Right lobe of liver (tissue), 6 donors: ENCODE measurements around the gene PRKN. TPM values are rescaled to one million over a fixed set of nuclear protein-coding genes. Genes with fewer than 3 reads are reported as not detected.

Experiments
- ATAC-seq, 4 donors: fragments of 200-7000 bp; cut with Tn5 transposase; one replicate each; pipeline ENCODE4 v1.9.1; 2020; ENCODE audit warnings: mild to moderate bottlenecking in 4 of 4, moderate library complexity in 4 of 4
- DNase-seq, 3 donors: peaks; one replicate each; pipeline ENCODE4 v3.0.0-alpha.2; 2020
- H3K27ac ChIP-seq, 3 donors: fragments of 200-600 bp; one replicate each; pipeline ENCODE4 v1.8.0; 2022
- H3K27me3 ChIP-seq, 2 donors: fragments of 200-600 bp; one replicate each; pipeline ENCODE4 v1.8.0; 2022
- H3K36me3 ChIP-seq, 4 donors: fragments of 200-600 bp; sonication (generic) in 1 of 4; one replicate each; pipeline versions ENCODE4 v1.5.1 to v1.8.0; 2017 to 2022; ENCODE audit warnings: control low read depth in 1 of 4
- H3K4me1 ChIP-seq, 4 donors: fragments of 200-600 bp; sonication (generic) in 1 of 4; one replicate each; pipeline versions ENCODE4 v1.5.1 to v1.8.0; 2017 to 2022; ENCODE audit warnings: control low read depth in 1 of 4
- H3K4me3 ChIP-seq, 3 donors: fragments of 200-600 bp; one replicate each; pipeline ENCODE4 v1.8.0; 2022
- H3K9me3 ChIP-seq, 4 donors: fragments of 200-600 bp; sonication (generic) in 1 of 4; one replicate each; pipeline versions ENCODE4 v1.5.1 to v1.8.0; 2017 to 2022; ENCODE audit warnings: control low read depth in 1 of 4
- POLR2A ChIP-seq: fragments of 450-650 bp; IDR thresholded peaks from one replicate; pipeline ENCODE4 v1.6.1; 2017; ENCODE audit warnings: antibody characterized with exemption, mild to moderate bottlenecking
- WGBS: methylation state at CpG from one replicate; pipeline ENCODE4 v1.1.6; 2018; ENCODE audit warnings: low coverage, low lambda C conversion rate; ENCODE audit not compliant: insufficient coverage; ENCODE audit errors: missing lambda C conversion rate; 5-methylcytosine and 5-hydroxymethylcytosine counted together
- intact Hi-C, 2 donors: fragments of 100-400 bp; cut with DNase I; formaldehyde crosslinking; loops; one replicate each; pipeline versions ENCODE4 v1.11.2 to v1.14.1; 2022
- total RNA-seq, 6 experiments: library from RNA; depleted of rRNA in 2 of 6; stranded (reverse); fragments of >200 nt in 2 of 6; fragmentation: NEBNext Ultra II Directional in 3 of 6; extraction: Animal tissue kit (Norgen Biotek cat#: 25700) in 3 of 6; gene quantifications; one replicate each; pipeline versions ENCODE4 v1.1.0 to v1.2.4, GENCODE V29; 2016 to 2023
- TF ChIP-seq, protein P1 (sequence below), 4 donors: fragments of 200-600 bp in 3 of 4; fragments of 450-650 bp in 1 of 4; IDR thresholded peaks; one replicate each; pipeline versions ENCODE4 v1.5.1 to v1.8.0; 2016 to 2022; ENCODE audit warnings: antibody characterized with exemption in 4 of 4, mild to moderate bottlenecking in 2 of 4
- donor health status: DM: no; HTN: yes; CAD: no.
- donor health status: DM: no; HTN: no; CAD: no.
- donor health status: DM: no; HTN: no; CAD: no.
- donor health status: DM: no; HTN: yes; CAD: no.
- donor health status: DM: no; HTN: yes; CAD: no.

The PRKN gene
- total RNA-seq, 6 experiments from 2014 or later: 1.1 to 3.7 (median 2.2) TPM

DNA sequence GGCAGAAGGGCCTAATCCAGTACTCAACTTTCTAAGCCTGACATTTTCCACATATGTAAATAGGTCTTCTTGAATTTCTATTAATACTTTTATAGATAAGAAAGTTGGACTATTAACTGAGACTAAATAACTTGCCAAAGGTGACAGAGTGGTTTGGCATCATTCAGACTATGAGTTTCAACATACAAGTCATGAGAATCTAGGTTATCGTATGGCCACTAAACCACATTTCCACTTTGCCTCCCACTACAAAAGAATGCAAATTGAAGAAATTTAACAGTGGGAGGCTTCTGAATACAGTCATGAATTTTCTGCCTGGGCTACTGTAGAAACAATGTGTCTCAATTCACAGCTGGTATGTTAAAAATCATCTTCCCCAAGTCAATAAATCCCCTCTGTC, 922.7 kb downstream of the PRKN start:
- Histone ChIP-seq H3K27ac (no peak overlapping the region), H3K27me3 (no peaks in the 10 kb centered on the region), H3K36me3 (no peaks in the 10 kb centered on the region), H3K4me3 (no peak overlapping the region), H3K4me1 (no peaks in the 10 kb centered on the region), H3K9me3 (no peaks in the 10 kb centered on the region)
- ATAC-seq (no peak), DNase-seq (no peak)
- no peak for TF ChIP-seq POLR2A
- TF ChIP-seq, protein P1, sequence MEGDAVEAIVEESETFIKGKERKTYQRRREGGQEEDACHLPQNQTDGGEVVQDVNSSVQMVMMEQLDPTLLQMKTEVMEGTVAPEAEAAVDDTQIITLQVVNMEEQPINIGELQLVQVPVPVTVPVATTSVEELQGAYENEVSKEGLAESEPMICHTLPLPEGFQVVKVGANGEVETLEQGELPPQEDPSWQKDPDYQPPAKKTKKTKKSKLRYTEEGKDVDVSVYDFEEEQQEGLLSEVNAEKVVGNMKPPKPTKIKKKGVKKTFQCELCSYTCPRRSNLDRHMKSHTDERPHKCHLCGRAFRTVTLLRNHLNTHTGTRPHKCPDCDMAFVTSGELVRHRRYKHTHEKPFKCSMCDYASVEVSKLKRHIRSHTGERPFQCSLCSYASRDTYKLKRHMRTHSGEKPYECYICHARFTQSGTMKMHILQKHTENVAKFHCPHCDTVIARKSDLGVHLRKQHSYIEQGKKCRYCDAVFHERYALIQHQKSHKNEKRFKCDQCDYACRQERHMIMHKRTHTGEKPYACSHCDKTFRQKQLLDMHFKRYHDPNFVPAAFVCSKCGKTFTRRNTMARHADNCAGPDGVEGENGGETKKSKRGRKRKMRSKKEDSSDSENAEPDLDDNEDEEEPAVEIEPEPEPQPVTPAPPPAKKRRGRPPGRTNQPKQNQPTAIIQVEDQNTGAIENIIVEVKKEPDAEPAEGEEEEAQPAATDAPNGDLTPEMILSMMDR (IDR thresholded peaks at IDR 0.05): no peak
- intact Hi-C loops: no loop called here
- WGBS: 55% methylated on average over 1 of the region's 1 CpG

DNA sequence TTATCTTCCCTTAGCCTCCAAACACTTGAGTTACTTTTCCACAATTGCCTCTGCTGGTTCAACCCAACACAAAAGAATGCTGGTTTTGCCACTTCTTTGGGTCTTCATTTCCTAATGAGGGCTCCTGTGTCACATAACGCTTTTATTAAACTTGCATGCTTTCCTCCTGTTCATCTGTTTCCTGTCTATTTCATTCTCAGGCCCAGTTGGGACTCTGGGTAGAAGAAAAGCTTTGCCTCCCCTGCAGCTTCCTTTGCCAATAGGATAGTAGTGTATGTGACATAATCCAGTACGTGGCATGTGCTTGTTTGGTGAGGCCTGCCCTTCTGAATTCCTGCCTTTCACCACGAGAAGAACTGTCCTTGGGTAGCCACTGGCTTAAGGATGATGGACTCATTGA, 924.4 kb downstream of the PRKN start:
- TF ChIP-seq, protein P1 (IDR thresholded peaks at IDR 0.05): no peak
- no peak for TF ChIP-seq POLR2A
- no peak overlapping the region for H3K27ac ChIP-seq
- H3K9me3 ChIP-seq: no peaks in the 10 kb centered on the region
- 66% methylated on average over 3 of the region's 3 CpGs for WGBS
- no peak for ATAC-seq
- no peaks in the 10 kb centered on the region for H3K4me1 ChIP-seq
- intact Hi-C loops: no loop called here
- no peak for DNase-seq
- H3K36me3 ChIP-seq: no peaks in the 10 kb centered on the region
- no peak overlapping the region for H3K4me3 ChIP-seq
- no peaks in the 10 kb centered on the region for H3K27me3 ChIP-seq

DNA sequence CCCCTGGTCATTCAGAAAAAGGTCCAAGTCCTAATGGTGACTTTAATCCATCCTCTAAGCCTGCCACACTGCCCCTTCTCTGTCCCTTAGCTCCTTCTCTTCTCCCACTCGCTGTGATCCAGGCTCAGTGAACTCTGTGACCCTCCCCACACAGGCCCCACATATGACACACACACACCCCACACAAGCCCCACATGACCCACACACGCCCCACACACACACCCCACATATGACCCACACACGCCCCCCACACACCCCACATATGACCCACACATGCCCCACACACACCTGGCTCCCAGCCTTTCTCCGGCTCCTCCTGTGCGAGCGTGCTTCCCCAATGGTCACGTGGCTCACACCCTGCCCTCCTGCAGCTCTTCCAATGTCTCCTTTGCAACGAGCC, 925.3 kb downstream of the PRKN start:
- Histone ChIP-seq H3K4me1 (no peaks in the 10 kb centered on the region), H3K36me3 (no peaks in the 10 kb centered on the region), H3K27me3 (no peaks in the 10 kb centered on the region), H3K4me3 (no peak overlapping the region), H3K9me3 (no peaks in the 10 kb centered on the region), H3K27ac (no peak overlapping the region)
- 89% methylated on average over 7 of the region's 8 CpGs for WGBS
- no peak for ATAC-seq
- intact Hi-C loops: no loop called here
- DNase-seq: no peak
- TF ChIP-seq POLR2A: no peak
- TF ChIP-seq, protein P1 (IDR thresholded peaks at IDR 0.05): no peak

DNA sequence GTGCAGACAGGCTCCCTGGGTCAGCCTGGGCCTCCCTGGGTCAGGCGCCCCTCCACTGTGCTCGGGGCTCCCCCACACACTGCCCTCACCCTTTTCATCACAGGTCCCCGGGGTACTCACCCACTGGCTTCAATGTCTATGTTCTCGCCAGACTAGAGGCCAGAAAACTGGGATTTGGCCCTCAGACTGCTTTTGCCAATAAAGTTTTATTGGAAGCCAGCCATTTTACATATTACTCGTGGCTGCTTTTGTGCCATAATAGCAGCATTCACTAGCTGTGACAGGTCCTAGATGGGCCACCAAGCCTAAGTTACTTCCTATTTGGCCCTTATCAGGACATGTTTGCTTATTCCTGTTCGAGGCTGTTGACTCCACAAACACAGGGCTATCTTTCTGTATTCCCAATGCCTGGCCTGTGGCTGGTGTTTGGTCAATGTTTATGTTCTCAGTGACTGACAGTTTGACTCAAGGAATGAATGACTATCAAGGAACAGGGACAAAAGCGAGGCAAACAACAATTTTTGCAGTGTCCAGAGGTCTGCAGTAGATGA, 928.6 kb downstream of the PRKN start:
- TF ChIP-seq POLR2A: no peak
- TF ChIP-seq, protein P1 (IDR thresholded peaks at IDR 0.05): no peak
- Histone ChIP-seq H3K9me3 (no peaks in the 10 kb centered on the region), H3K27me3 (no peaks in the 10 kb centered on the region), H3K36me3 (no peaks in the 10 kb centered on the region), H3K4me1 (no peaks in the 10 kb centered on the region), H3K27ac (no peak overlapping the region), H3K4me3 (no peak overlapping the region)
- WGBS: 56% methylated on average over 7 of the region's 7 CpGs
- ATAC-seq: no peak
- no peak for DNase-seq
- intact Hi-C loops: no loop called here

DNA sequence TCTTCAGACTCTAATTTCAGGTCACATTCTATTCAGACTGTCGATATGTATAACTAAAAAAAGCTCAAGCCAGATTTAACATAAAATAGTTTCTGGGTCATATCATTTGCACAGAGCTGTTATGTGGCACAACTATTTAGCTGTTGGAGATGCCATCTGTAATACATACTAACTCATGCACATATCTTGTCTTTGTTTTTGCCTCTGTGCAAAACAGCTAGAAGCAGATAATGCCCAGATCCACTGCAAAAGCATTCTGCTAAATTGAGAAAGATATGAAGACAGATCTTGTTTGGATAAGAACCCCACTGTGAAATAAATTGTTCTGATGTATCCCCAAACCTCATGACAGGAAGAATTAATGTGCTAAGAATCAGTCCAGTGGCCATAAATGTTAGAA, 930.9 kb downstream of the PRKN start:
- H3K36me3 ChIP-seq: no peaks in the 10 kb centered on the region
- ATAC-seq (no peak), DNase-seq (no peak)
- no peaks in the 10 kb centered on the region for H3K9me3 ChIP-seq
- H3K4me1 ChIP-seq: no peaks in the 10 kb centered on the region
- no peak for TF ChIP-seq POLR2A
- TF ChIP-seq, protein P1 (IDR thresholded peaks at IDR 0.05): no peak
- H3K4me3 ChIP-seq: no peak overlapping the region
- WGBS: 50% methylated on average over 1 of the region's 1 CpG
- no peaks in the 10 kb centered on the region for H3K27me3 ChIP-seq
- no peak overlapping the region for H3K27ac ChIP-seq
- intact Hi-C loops: no loop called here
